Chondrocyte (in vitro differentiated cells): ENCODE measurements around the gene ODAD2. TPM values are rescaled to one million over a fixed set of nuclear protein-coding genes. Genes with fewer than 3 reads are reported as not detected.

ENCODE experiments used
- DNase-seq: peaks from one replicate; pipeline ENCODE4 v3.0.0; 2021; ENCODE audit warnings: mixed read lengths, low spot score
- H3K27ac Mint-ChIP-seq: one replicate; pipeline ENCODE4 v1.8.0; 2021; ENCODE audit warnings: mild to moderate bottlenecking, moderate library complexity, mixed read lengths; ENCODE audit not compliant: unreplicated experiment
- H3K27me3 Mint-ChIP-seq: 2 replicates; pipeline ENCODE4 v1.8.0; 2021; ENCODE audit warnings: low read depth, mixed read lengths
- H3K36me3 Mint-ChIP-seq: 2 replicates; pipeline ENCODE4 v1.8.0; 2021; ENCODE audit warnings: low read depth, mixed read lengths
- H3K4me1 Mint-ChIP-seq: 2 replicates; pipeline ENCODE4 v1.8.0; 2021; ENCODE audit warnings: low read depth, mild to moderate bottlenecking, mixed read lengths
- H3K4me3 Mint-ChIP-seq: one replicate; pipeline ENCODE4 v1.8.0; 2021; ENCODE audit warnings: mild to moderate bottlenecking, moderate library complexity, mixed read lengths; ENCODE audit not compliant: unreplicated experiment
- H3K9me3 Mint-ChIP-seq: 2 replicates; pipeline ENCODE4 v1.8.0; 2021; ENCODE audit warnings: low read depth, mixed read lengths
- CTCF ChIP-seq: fragments of 200-600 bp; sonication (generic); IDR thresholded peaks from 2 replicates; pipeline ENCODE4 v1.5.0; 2021; ENCODE audit warnings: antibody characterized with exemption, mild to moderate bottlenecking, moderate library complexity
- total RNA-seq: library from RNA; stranded (reverse); gene quantifications from 3 replicates; pipeline ENCODE4 v1.2.1, GENCODE V29; 2021

The ODAD2 gene
- total RNA-seq, 1 donor from 2014 or later, result 1.0 TPM

GRCh38 chr10:27884185-27884641, 114.7 kb downstream of the ODAD2 start:
- Mint-ChIP-seq H3K27ac (no peak overlapping the region), H3K9me3 (peaks cover 18% of the 10 kb centered on the region), H3K4me3 (no peak overlapping the region), H3K27me3 (no peaks in the 10 kb centered on the region), H3K36me3 (peaks cover 4% of the 10 kb centered on the region), H3K4me1 (no peaks in the 10 kb centered on the region)
- DNase-seq, result no peak
- no peak for TF ChIP-seq CTCF

GRCh38 chr10:27878281-27878680, 120.6 kb downstream of the ODAD2 start:
- TF ChIP-seq CTCF, result no peak
- Mint-ChIP-seq H3K27ac (no peak overlapping the region), H3K4me3 (no peak overlapping the region), H3K27me3 (no peaks in the 10 kb centered on the region), H3K36me3 (no peaks in the 10 kb centered on the region), H3K9me3 (peaks cover 5% of the 10 kb centered on the region), H3K4me1 (no peaks in the 10 kb centered on the region)
- no peak for DNase-seq

- peak; percentile 74 for TF ChIP-seq CTCF
- Mint-ChIP-seq H3K4me3 (no peak overlapping the region), H3K9me3 (peaks cover 10% of the 10 kb centered on the region), H3K36me3 (no peaks in the 10 kb centered on the region), H3K27ac (no peak overlapping the region), H3K4me1 (peaks cover 7% of the 10 kb centered on the region), H3K27me3 (no peaks in the 10 kb centered on the region)
- no peak for DNase-seq
Measured at GRCh38 chr10:27865221-27865635, 133.7 kb downstream of the ODAD2 start.

GRCh38 chr10:27861781-27862180, 137.1 kb downstream of the ODAD2 start:
- Mint-ChIP-seq H3K4me1 (peaks cover 7% of the 10 kb centered on the region), H3K36me3 (no peaks in the 10 kb centered on the region), H3K27me3 (no peaks in the 10 kb centered on the region), H3K4me3 (no peak overlapping the region), H3K9me3 (no peaks in the 10 kb centered on the region), H3K27ac (no peak overlapping the region)
- no peak for TF ChIP-seq CTCF
- no peak for DNase-seq

- Mint-ChIP-seq H3K27me3 (no peaks in the 10 kb centered on the region), H3K27ac (no peak overlapping the region), H3K36me3 (no peaks in the 10 kb centered on the region), H3K9me3 (no peaks in the 10 kb centered on the region), H3K4me3 (no peak overlapping the region), H3K4me1 (no peaks in the 10 kb centered on the region)
- TF ChIP-seq CTCF, result no peak
- no peak for DNase-seq
Measured at GRCh38 chr10:27857616-27858015, 141.3 kb downstream of the ODAD2 start.
